WTC11 (cell line): ENCODE data around the gene C14orf93. TPM values are rescaled to one million over a fixed set of nuclear protein-coding genes. Genes with fewer than 3 reads are reported as not detected.
"Not testable (repeated sequence)": the region's sequence is repeated elsewhere in the genome, so short reads cannot be mapped to it uniquely, and the experiment has no call there.

Experiments
- ATAC-seq: fragments of 200-7000 bp; cut with Tn5 transposase; 2 replicates; pipeline ENCODE4 v1.10.0; 2021; ENCODE audit warnings: mild to moderate bottlenecking, moderate library complexity
- CTCF ChIA-PET: fragments of 300-600 bp; sonication (Branson Sonifier 250); formaldehyde crosslinking; loops from one replicate; lab custom pipeline; 2021; ENCODE audit warnings: antibody characterized with exemption; lab: Charles Lee
- POLR2A ChIA-PET: fragments of 350-600 bp; sonication (Branson Sonifier 250); formaldehyde crosslinking; loops from one replicate; lab custom pipeline; 2021; ENCODE audit warnings: antibody characterized with exemption; lab: Charles Lee
- DNase-seq: peaks from one replicate; pipeline ENCODE4 v3.0.0; 2021; ENCODE audit warnings: low spot score
- H3K27ac Mint-ChIP-seq: 2 replicates; pipeline ENCODE4 v1.8.0; 2021; ENCODE audit warnings: mixed read lengths
- H3K27me3 Mint-ChIP-seq: 2 replicates; pipeline ENCODE4 v1.8.0; 2021; ENCODE audit warnings: low read depth, mild to moderate bottlenecking, moderate library complexity, mixed read lengths
- H3K36me3 Mint-ChIP-seq: 2 replicates; pipeline ENCODE4 v1.8.0; 2021; ENCODE audit warnings: mixed read lengths
- H3K4me1 Mint-ChIP-seq: 2 replicates; pipeline ENCODE4 v1.8.0; 2022; ENCODE audit warnings: mixed read lengths
- H3K4me3 Mint-ChIP-seq: 2 replicates; pipeline ENCODE4 v1.8.0; 2021; ENCODE audit warnings: mild to moderate bottlenecking, moderate library complexity, mixed read lengths
- H3K9me3 Mint-ChIP-seq: 2 replicates; pipeline ENCODE4 v1.8.0; 2021; ENCODE audit warnings: mixed read lengths
- EMX1 ChIP-seq: fragments of 250-450 bp; sonication (Bioruptor Pico); IDR thresholded peaks from 2 replicates; pipeline ENCODE4 v1.8.0; 2021; ENCODE audit warnings: mild to moderate bottlenecking
- FOXK1 ChIP-seq: sonication (generic); formaldehyde crosslinking; IDR thresholded peaks from 2 replicates; pipeline ENCODE4 v1.8.0; 2022; ENCODE audit warnings: mild to moderate bottlenecking, moderate library complexity, missing genetic modification reagents
- PRRX2 ChIP-seq: fragments of 250-450 bp; sonication (Bioruptor Pico); IDR thresholded peaks from 2 replicates; pipeline ENCODE4 v1.8.0; 2021; ENCODE audit warnings: mild to moderate bottlenecking
- SOX15 ChIP-seq: fragments of 250-450 bp; sonication (Bioruptor Pico); IDR thresholded peaks from 2 replicates; pipeline ENCODE4 v1.9.0; 2021; ENCODE audit warnings: mild to moderate bottlenecking
- TEAD4 ChIP-seq: sonication (generic); formaldehyde crosslinking; IDR thresholded peaks from 2 replicates; pipeline ENCODE4 v1.8.0; 2022; ENCODE audit warnings: mild to moderate bottlenecking, missing genetic modification reagents
- ZNF121 ChIP-seq: sonication (generic); formaldehyde crosslinking; IDR thresholded peaks from 2 replicates; pipeline ENCODE4 v1.8.0; 2023; ENCODE audit warnings: missing genetic modification reagents
- ZNF425 ChIP-seq: fragments of 250-450 bp; sonication (Bioruptor Pico); conservative IDR thresholded peaks from 2 replicates; pipeline ENCODE4 v1.9.0; 2021; ENCODE audit warnings: mild to moderate bottlenecking
- ZNF512 ChIP-seq: sonication (generic); formaldehyde crosslinking; IDR thresholded peaks from 2 replicates; pipeline ENCODE4 v1.8.1; 2022; ENCODE audit warnings: missing genetic modification reagents, borderline replicate concordance
- ZNF532 ChIP-seq: fragments of 250-450 bp; sonication (Bioruptor Pico); IDR thresholded peaks from 2 replicates; pipeline ENCODE4 v1.9.0; 2021; ENCODE audit warnings: mild to moderate bottlenecking, borderline replicate concordance
- total RNA-seq: library from RNA; stranded (reverse); gene quantifications from 3 replicates; pipeline ENCODE4 v1.2.3, GENCODE V29; 2021

C14orf93 gene
- total RNA-seq, 1 experiment from 2014 or later, result 8.1 TPM

- no peak for TF ChIP-seq ZNF532 (CRISPR knock-in tag)
- no peak for TF ChIP-seq SOX15 (CRISPR knock-in tag)
These were observed 54.0 kb downstream of the C14orf93 start (continued) for GRCh38 chr14:22955702-22956569.

- ATAC-seq, result no peak
- no peak overlapping the region for H3K4me3 Mint-ChIP-seq
These were observed 57.5 kb downstream of the C14orf93 start for GRCh38 chr14:22952418-22952817.

GRCh38 chr14:22951795-22952194 is 58.1 kb downstream of the C14orf93 start:
- CTCF ChIA-PET, result interaction anchor here (1.0 to 1.7 kb wide), 4 partner anchors 11 to 35 kb away, joined by 3 to 6 read pairs (median 3); no protein-coding TSS in a partner anchor
- DNase-seq, ATAC-seq, POLR2A ChIA-PET, H3K4me3 Mint-ChIP-seq, H3K9me3 Mint-ChIP-seq, H3K27me3 Mint-ChIP-seq: not testable (repeated sequence)
- H3K27ac Mint-ChIP-seq, result peak overlapping the region; percentile 11; the same call in 1 of the 2 replicates
- peaks cover 44% of the 10 kb centered on the region for H3K36me3 Mint-ChIP-seq
- H3K4me1 Mint-ChIP-seq, result peaks cover 15% of the 10 kb centered on the region

More at GRCh38 chr14:22952418-22952817, 57.5 kb downstream of the C14orf93 start:
- no peak for DNase-seq
- Mint-ChIP-seq H3K27ac (no peak overlapping the region), H3K27me3 (no peaks in the 10 kb centered on the region), H3K4me1 (peaks cover 16% of the 10 kb centered on the region), H3K9me3 (no peaks in the 10 kb centered on the region), H3K36me3 (peaks cover 38% of the 10 kb centered on the region)
- CTCF ChIA-PET, result interaction anchor here (1.0 to 1.7 kb wide), 3 partner anchors 12 to 34 kb away, joined by 3 to 6 read pairs (median 3); no protein-coding TSS in a partner anchor
- no peak for TF ChIP-seq TEAD4 (CRISPR knock-in tag)
- TF ChIP-seq FOXK1 (CRISPR knock-in tag), result no peak
- POLR2A ChIA-PET, result no interaction called here

GRCh38 chr14:22945642-22946041 is 64.3 kb downstream of the C14orf93 start:
- peaks cover 25% of the 10 kb centered on the region for H3K36me3 Mint-ChIP-seq
- TF ChIP-seq ZNF512 (CRISPR knock-in tag), result no peak
- peak; percentile 68; the same call in 1 of the 2 replicates for TF ChIP-seq ZNF121 (CRISPR knock-in tag)
- TF ChIP-seq, all 79 proteins: peak for 1
- Mint-ChIP-seq H3K9me3 (no peaks in the 10 kb centered on the region), H3K4me1 (0 out of 2 replicates have a peak, but pooled peaks cover 2% of the 10 kb centered on the region), H3K27ac (no peak overlapping the region), H3K4me3 (no peak overlapping the region), H3K27me3 (no peaks in the 10 kb centered on the region)
- ChIA-PET CTCF (interaction anchor here (2.5 kb wide), 1 partner anchor 131 kb away, joined by 6 read pairs; no protein-coding TSS in a partner anchor), POLR2A (interaction anchor here (0.6 to 0.7 kb wide), 3 partner anchors 82 to 217 kb away, joined by 3 to 7 read pairs (median 3); no protein-coding TSS in a partner anchor)
- DNase-seq, result no peak
- ATAC-seq, result no peak

GRCh38 chr14:22939684-22940083 is 70.3 kb downstream of the C14orf93 start:
- Mint-ChIP-seq H3K27me3 (no peaks in the 10 kb centered on the region), H3K36me3 (peaks cover 4% of the 10 kb centered on the region; the same call in 1 of the 2 replicates), H3K27ac (no peak overlapping the region; the same call in 1 of the 2 replicates), H3K9me3 (no peaks in the 10 kb centered on the region), H3K4me3 (no peak overlapping the region), H3K4me1 (0 out of 2 replicates have a peak, but pooled peaks cover 2% of the 10 kb centered on the region)
- POLR2A ChIA-PET, result no interaction called here
- ATAC-seq (no peak), DNase-seq (no peak)
- TF ChIP-seq PRRX2 (CRISPR knock-in tag), result no peak
- no peak for TF ChIP-seq ZNF425
- TF ChIP-seq EMX1, result no peak
- CTCF ChIA-PET, result interaction anchor here (0.6 to 2.7 kb wide), 4 partner anchors 18 to 96 kb away, joined by 3 to 24 read pairs (median 5); partner anchors contain the start of gene HAUS4
